Left lung (tissue), 10 donors: ENCODE measurements around the gene CCDC30. TPM values are rescaled to one million over a fixed set of nuclear protein-coding genes. Genes with fewer than 3 reads are reported as not detected.

Source experiments
- ATAC-seq: fragments of 200-7000 bp; cut with Tn5 transposase; one replicate; pipeline ENCODE4 v1.9.1; 2020; ENCODE audit warnings: moderate library complexity
- DNase-seq, 4 donors: peaks; one replicate each; pipeline ENCODE4 v3.0.0-alpha.2; 2013 to 2020
- H3K27ac ChIP-seq, 2 donors: fragments of 200-600 bp; sonication (generic) in 1 of 2; one replicate each; pipeline versions ENCODE4 v1.5.0 to v1.8.0; 2020 to 2021
- H3K27me3 ChIP-seq, 2 donors: fragments of 200-600 bp; sonication (generic) in 1 of 2; one replicate each; pipeline versions ENCODE4 v1.5.0 to v1.8.0; 2020 to 2021
- H3K36me3 ChIP-seq, 2 donors: fragments of 200-600 bp; sonication (generic) in 1 of 2; one replicate each; pipeline versions ENCODE4 v1.5.0 to v1.8.0; 2020 to 2021
- H3K4me1 ChIP-seq, 2 donors: fragments of 200-600 bp; one replicate each; pipeline ENCODE4 v1.8.0; 2021
- H3K4me3 ChIP-seq, 2 donors: fragments of 200-600 bp; sonication (generic) in 1 of 2; one replicate each; pipeline versions ENCODE4 v1.5.0 to v1.8.0; 2020 to 2021; ENCODE audit warnings: mild to moderate bottlenecking in 1 of 2
- H3K9me3 ChIP-seq, 2 donors: fragments of 200-600 bp; sonication (generic) in 1 of 2; one replicate each; pipeline versions ENCODE4 v1.5.0 to v1.8.0; 2020 to 2021
- CTCF ChIP-seq, 2 donors: fragments of 200-600 bp; sonication (generic) in 1 of 2; IDR thresholded peaks; one replicate each; pipeline versions ENCODE4 v1.5.0 to v1.8.0; 2021; ENCODE audit warnings: antibody characterized with exemption in 2 of 2
- intact Hi-C, 2 donors: fragments of 100-400 bp; cut with DNase I; formaldehyde crosslinking; loops; one replicate each; pipeline versions ENCODE4 v1.11.2 to v1.14.2; 2022
- polyA plus RNA-seq, 6 donors: library from polyadenylated mRNA; unstranded; fragments of 120-200 nt; gene quantifications; one replicate each; pipeline ENCODE4 v1.2.1, GENCODE V29; 2013; ENCODE audit not compliant: insufficient read length in 6 of 6
- total RNA-seq, 2 donors: library from RNA; stranded (reverse); fragmentation: NEBNext Ultra II Directional; extraction: Animal tissue kit (Norgen Biotek cat#: 25700); gene quantifications; one replicate each; pipeline ENCODE4 v1.2.1, GENCODE V29; 2021
- donor health status: DM: no; HTN: yes; CAD: no.
- donor health status: DM: no; HTN: no; CAD: no.

CCDC30 gene
- total and polyA plus RNA-seq, 8 donors: 4.5 to 16.2 (median 12.3) TPM

- no peak for TF ChIP-seq CTCF (IDR thresholded peaks at IDR 0.05)
- intact Hi-C loops: no loop called here
- Histone ChIP-seq H3K4me1 (peaks cover 44 to 71% of the 10 kb centered on the region in 2 donors), H3K27me3 (no peaks in the 10 kb centered on the region), H3K9me3 (no peaks in the 10 kb centered on the region), H3K27ac (no peak overlapping the region), H3K4me3 (peak overlapping the region; percentile 71 to 78), H3K36me3 (peaks cover 0 to 5% of the 10 kb centered on the region in 2 donors)
- DNase-seq: no peak
- ATAC-seq: no peak
These were observed 221.1 kb downstream of the CCDC30 start for GRCh38 chr1:42684139-42684538.

GRCh38 chr1:42686418-42686817 lies 223.3 kb downstream of the CCDC30 start:
- intact Hi-C loops: no loop called here
- peaks cover 35 to 83% of the 10 kb centered on the region in 2 donors for H3K4me1 ChIP-seq
- no peak overlapping the region for H3K4me3 ChIP-seq

GRCh38 chr1:42689912-42690311 lies 226.8 kb downstream of the CCDC30 start:
- Histone ChIP-seq H3K27ac (no peak overlapping the region), H3K9me3 (no peaks in the 10 kb centered on the region), H3K36me3 (peaks cover 0 to 11% of the 10 kb centered on the region in 2 donors), H3K4me1 (peaks cover 40 to 92% of the 10 kb centered on the region in 2 donors), H3K27me3 (no peaks in the 10 kb centered on the region), H3K4me3 (no peak overlapping the region)
- DNase-seq: no peak
- intact Hi-C loops: no loop called here
- TF ChIP-seq CTCF (IDR thresholded peaks at IDR 0.05): no peak
- ATAC-seq: peak; percentile 28

More at GRCh38 chr1:42686418-42686817, 223.3 kb downstream of the CCDC30 start:
- no peak for TF ChIP-seq CTCF (IDR thresholded peaks at IDR 0.05)
- H3K27ac ChIP-seq: no peak overlapping the region
- no peaks in the 10 kb centered on the region for H3K27me3 ChIP-seq
- no peaks in the 10 kb centered on the region for H3K9me3 ChIP-seq
- peaks cover 0 to 5% of the 10 kb centered on the region in 2 donors for H3K36me3 ChIP-seq
- DNase-seq (no peak), ATAC-seq (no peak)

- TF ChIP-seq CTCF (IDR thresholded peaks at IDR 0.05): no peak
- Histone ChIP-seq H3K27me3 (no peaks in the 10 kb centered on the region), H3K9me3 (no peaks in the 10 kb centered on the region), H3K27ac (no peak overlapping the region), H3K36me3 (peaks cover 0 to 18% of the 10 kb centered on the region in 2 donors), H3K4me1 (peaks cover 35 to 85% of the 10 kb centered on the region in 2 donors), H3K4me3 (no peak overlapping the region)
- DNase-seq (no peak), ATAC-seq (peak; percentile 13)
- intact Hi-C loops: no loop called here
These were observed 227.5 kb downstream of the CCDC30 start for GRCh38 chr1:42690477-42691156.

- Histone ChIP-seq H3K4me1 (peaks cover 29 to 80% of the 10 kb centered on the region in 2 donors), H3K27ac (no peak overlapping the region), H3K27me3 (no peaks in the 10 kb centered on the region), H3K36me3 (peaks cover 0 to 23% of the 10 kb centered on the region in 2 donors), H3K9me3 (no peaks in the 10 kb centered on the region), H3K4me3 (no peak overlapping the region)
- ATAC-seq: no peak
- DNase-seq: no peak
- intact Hi-C loops: no loop called here
- no peak for TF ChIP-seq CTCF (IDR thresholded peaks at IDR 0.05)
These were observed 228.0 kb downstream of the CCDC30 start for GRCh38 chr1:42691157-42691498.
